Transverse colon (tissue), 4 donors: ENCODE results near the gene DLGAP3. TPM values are rescaled to one million over a fixed set of nuclear protein-coding genes. Genes with fewer than 3 reads are reported as not detected.
"Not testable (repeated sequence)": the region's sequence is repeated elsewhere in the genome, so short reads cannot be mapped to it uniquely, and the experiment has no call there.

ENCODE experiments used
- DNase-seq: peaks from one replicate; pipeline ENCODE4 v3.0.0-alpha.2; 2019
- H3K27ac ChIP-seq, 4 donors: fragments of 200-600 bp; sonication (generic); 2 replicates each; pipeline ENCODE4 v1.5.1; 2016 to 2018; ENCODE audit warnings: inconsistent platforms in 4 of 4
- H3K27me3 ChIP-seq: fragments of 200-600 bp; sonication (generic); 2 replicates; pipeline ENCODE4 v1.5.1; 2017; ENCODE audit warnings: inconsistent platforms
- H3K36me3 ChIP-seq, 4 donors: fragments of 200-600 bp; sonication (generic); 2 replicates each; pipeline ENCODE4 v1.5.1; 2017 to 2019; ENCODE audit warnings: inconsistent platforms in 4 of 4
- H3K4me1 ChIP-seq, 4 donors: fragments of 200-600 bp; sonication (generic); 2 replicates each; pipeline ENCODE4 v1.5.1; 2017 to 2020; ENCODE audit warnings: inconsistent platforms in 4 of 4
- H3K4me3 ChIP-seq, 4 donors: fragments of 200-600 bp; sonication (generic); 1 replicate in 1 of 4; 2 replicates in 3 of 4; pipeline versions ENCODE4 v1.5.1 to v1.6.1; 2017 to 2019; ENCODE audit warnings: inconsistent platforms in 4 of 4
- H3K9me3 ChIP-seq, 2 donors: fragments of 200-600 bp; sonication (generic); 2 replicates each; pipeline ENCODE4 v1.5.1; 2017 to 2019; ENCODE audit warnings: inconsistent platforms in 2 of 2
- CTCF ChIP-seq, 5 experiments: fragments of 200-600 bp in 3 of 5; fragments of 450-650 bp in 2 of 5; sonication (generic) in 3 of 5; IDR thresholded peaks; 1 replicate in 2 of 5; 2 replicates in 3 of 5; pipeline ENCODE4 v1.5.1; 2016 to 2017; ENCODE audit warnings: antibody characterized with exemption in 5 of 5, inconsistent platforms in 3 of 5, mild to moderate bottlenecking in 2 of 5, moderate library complexity in 1 of 5
- EP300 ChIP-seq: sonication (generic); formaldehyde crosslinking; IDR thresholded peaks from one replicate; pipeline ENCODE4 v1.6.1; 2017; ENCODE audit warnings: antibody characterized with exemption, low read depth
- POLR2A ChIP-seq: fragments of 450-650 bp; IDR thresholded peaks from one replicate; pipeline ENCODE4 v1.6.1; 2016; ENCODE audit warnings: antibody characterized with exemption, mild to moderate bottlenecking, moderate library complexity
- POLR2AphosphoS5 ChIP-seq, 3 donors: sonication (generic); formaldehyde crosslinking; IDR thresholded peaks; one replicate each; pipeline ENCODE4 v1.6.1; 2016; ENCODE audit warnings: antibody characterized with exemption in 3 of 3
- WGBS, 2 donors: methylation state at CpG; one replicate each; pipeline ENCODE4 v1.1.5; 2018; ENCODE audit warnings: low coverage in 1 of 2; 5-methylcytosine and 5-hydroxymethylcytosine counted together
- in situ Hi-C, 4 donors: fragments of 200-750 bp; cut with MboI; loops; one replicate each; pipeline versions ENCODE4 v1.15.0 to v1.15.1; 2017; ENCODE audit warnings: low sequenced_read_pairs in 3 of 4, low pct_ligation_motif_present in 1 of 4, low pct_unique_long_range_greater_than_20kb in 1 of 4
- intact Hi-C: fragments of 100-400 bp; cut with DNase I; formaldehyde crosslinking; loops from one replicate; pipeline ENCODE4 v1.15.1; 2023; ENCODE audit warnings: low total_unique reads
- total RNA-seq, 4 donors: library from RNA; depleted of rRNA; stranded (reverse); fragments of >200 nt; gene quantifications; one replicate each; pipeline ENCODE4 v1.1.0, GENCODE V29; 2016

DLGAP3 gene
- total RNA-seq, 4 donors from 2014 or later = 0.14 to 1.4 (median 0.64) TPM

- H3K27ac ChIP-seq = no peak overlapping the region
- H3K4me3 ChIP-seq = no peak overlapping the region
- intact Hi-C loops = no loop called here
- H3K4me1 ChIP-seq = peaks cover 0 to 13% (median 0%) of the 10 kb centered on the region in 4 donors
- H3K9me3 ChIP-seq = no peaks in the 10 kb centered on the region
- no peaks in the 10 kb centered on the region for H3K27me3 ChIP-seq
- TF ChIP-seq EP300 (no peak), POLR2AphosphoS5 (IDR thresholded peaks at IDR 0.05) (no peak), POLR2A (no peak), CTCF (IDR thresholded peaks at IDR 0.05) (no peak)
- in situ Hi-C loops = no loop called here
- WGBS, 2 donors = 62% methylated on average over 9 of the region's 11 CpGs; no CpG with 5 or more reads in 1 of the 2 donors
- peak; percentile 19 for DNase-seq
- H3K36me3 ChIP-seq = no peaks in the 10 kb centered on the region
Observed at GRCh38 chr1:34825455-34826091, 103.9 kb downstream of the DLGAP3 start.

GRCh38 chr1:34824817-34825454, 104.5 kb downstream of the DLGAP3 start:
- in situ Hi-C loops = no loop called here
- no peak overlapping the region for H3K27ac ChIP-seq
- TF ChIP-seq CTCF (IDR thresholded peaks at IDR 0.05) (no peak), POLR2A (no peak), EP300 (no peak), POLR2AphosphoS5 (IDR thresholded peaks at IDR 0.05) (no peak)
- H3K4me1 ChIP-seq = peaks cover 0 to 13% (median 0%) of the 10 kb centered on the region in 4 donors
- 80 to 97% methylated on average over 1 to 3 of the region's 3 CpGs for WGBS, 2 donors
- H3K9me3 ChIP-seq = no peaks in the 10 kb centered on the region
- DNase-seq = no peak
- intact Hi-C loops = no loop called here
- H3K4me3 ChIP-seq = no peak overlapping the region
- H3K36me3 ChIP-seq = no peaks in the 10 kb centered on the region
- H3K27me3 ChIP-seq = no peaks in the 10 kb centered on the region

GRCh38 chr1:34822202-34822601, 107.2 kb downstream of the DLGAP3 start:
- in situ Hi-C loops (no loop called here), intact Hi-C loops (no loop called here)
- H3K4me1 ChIP-seq = peaks cover 0 to 13% (median 0%) of the 10 kb centered on the region in 4 donors
- no peak overlapping the region for H3K27ac ChIP-seq
- H3K9me3 ChIP-seq = no peaks in the 10 kb centered on the region
- no peak for DNase-seq
- H3K36me3 ChIP-seq = no peaks in the 10 kb centered on the region
- no peaks in the 10 kb centered on the region for H3K27me3 ChIP-seq
- no peak overlapping the region for H3K4me3 ChIP-seq
- 70 to 77% methylated on average over 3 of the region's 3 CpGs for WGBS, 2 donors
- TF ChIP-seq EP300 (no peak), POLR2A (no peak), POLR2AphosphoS5 (IDR thresholded peaks at IDR 0.05) (no peak), CTCF (IDR thresholded peaks at IDR 0.05) (no peak)

- H3K36me3 ChIP-seq, H3K27ac ChIP-seq, H3K27me3 ChIP-seq, in situ Hi-C loops, H3K9me3 ChIP-seq, intact Hi-C loops, H3K4me3 ChIP-seq, DNase-seq: not testable (repeated sequence)
- 94 to 100% methylated on average over 2 of the region's 2 CpGs for WGBS, 2 donors
- H3K4me1 ChIP-seq = peaks cover 0 to 12% (median 3%) of the 10 kb centered on the region in 4 donors
Observed at GRCh38 chr1:34818862-34819261, 110.6 kb downstream of the DLGAP3 start.
